Endothelial cell of umbilical vein (primary cell): ENCODE measurements around the gene SLC38A1. TPM values are rescaled to one million over a fixed set of nuclear protein-coding genes. Genes with fewer than 3 reads are reported as not detected.

ENCODE experiments used
- BruUV-seq: library from RNA; stranded (reverse); fragments of 400-500 nt; replicated peaks from 2 replicates; lab custom pipeline; 2021; lab: Mats Ljungman, UMichigan
- CTCF ChIA-PET: fragments of 300-600, 350-600 bp; sonication (Branson Sonifier 250); formaldehyde crosslinking; loops from one replicate; lab custom pipeline; 2021; ENCODE audit warnings: antibody characterized with exemption, inconsistent platforms; lab: Charles Lee
- POLR2A ChIA-PET: fragments of 300-600, 350-600 bp; sonication (Branson Sonifier 250); formaldehyde crosslinking; loops from one replicate; lab custom pipeline; 2021; ENCODE audit warnings: antibody characterized with exemption, inconsistent platforms; lab: Charles Lee
- DNase-seq: peaks from one replicate; pipeline ENCODE4 v3.0.0-alpha.2; 2011; ENCODE audit warnings: low read depth, low spot score
- FAIRE-seq: peaks from 2 replicates; lab custom pipeline; 2011; peaks lifted over from hg19 to GRCh38; lab: Jason Lieb, UNC
- H2AFZ ChIP-seq: 2 replicates; pipeline ENCODE4 v1.6.0; 2012; ENCODE audit warnings: low read depth, low read length, control low read depth, inconsistent platforms
- H3K27ac ChIP-seq: 2 replicates; pipeline ENCODE4 v1.5.1; 2011; ENCODE audit warnings: low read depth, mild to moderate bottlenecking, control low read depth, low read length, moderate library complexity; ENCODE audit not compliant: insufficient read depth
- H3K27me3 ChIP-seq, 2 experiments: 2 replicates each; pipeline versions ENCODE4 v1.6.0 to v1.6.1; 2011; ENCODE audit warnings: low read length in 2 of 2, mixed read lengths in 1 of 2; ENCODE audit not compliant: control insufficient read depth in 2 of 2, insufficient read depth in 2 of 2
- H3K36me3 ChIP-seq, 2 experiments: 2 replicates in 1 of 2; 3 replicates in 1 of 2; pipeline ENCODE4 v1.5.1; 2011; ENCODE audit warnings: low read length in 2 of 2, mild to moderate bottlenecking in 1 of 2, moderate library complexity in 1 of 2; ENCODE audit not compliant: control insufficient read depth in 2 of 2, insufficient read depth in 2 of 2; ENCODE audit errors: extremely low read depth in 1 of 2
- H3K4me1 ChIP-seq: 3 replicates; pipeline ENCODE4 v1.5.1; 2011; ENCODE audit warnings: mild to moderate bottlenecking, low read length; ENCODE audit not compliant: control insufficient read depth, insufficient read depth; ENCODE audit errors: extremely low read depth
- H3K4me2 ChIP-seq: 2 replicates; pipeline ENCODE4 v1.6.1; 2011; ENCODE audit warnings: low read length, control low read depth, mixed read lengths; ENCODE audit not compliant: insufficient read depth
- H3K4me3 ChIP-seq, 3 experiments: fragments of 200-600 bp in 1 of 3; sonication (generic), shearing (Covaris generic) in 1 of 3; replicated peaks in 1 of 3; 2 replicates each; pipeline ENCODE4 v1.5.1; 2011 to 2016; ENCODE audit warnings: control low read depth in 3 of 3, low read length in 3 of 3, mild to moderate bottlenecking in 2 of 3, inconsistent platforms in 1 of 3, low read depth in 1 of 3, moderate library complexity in 1 of 3; ENCODE audit not compliant: insufficient read depth in 1 of 3
- H3K79me2 ChIP-seq: 2 replicates; pipeline ENCODE4 v1.6.0; 2012; ENCODE audit warnings: low read length, inconsistent platforms; ENCODE audit not compliant: control insufficient read depth, insufficient read depth
- H3K9ac ChIP-seq: replicated peaks from 2 replicates; pipeline ENCODE3; 2011; ENCODE audit warnings: low read length, control low read depth; ENCODE audit not compliant: insufficient read depth; ENCODE audit errors: extremely low read depth
- H3K9me1 ChIP-seq: replicated peaks from 3 replicates; pipeline ENCODE4 v1.6.0; 2011; ENCODE audit warnings: mild to moderate bottlenecking, low read length; ENCODE audit not compliant: control insufficient read depth, insufficient read depth; ENCODE audit errors: extremely low read depth
- H3K9me3 ChIP-seq: replicated peaks from 2 replicates; pipeline ENCODE4 v1.5.1; 2012; ENCODE audit warnings: low read length, inconsistent platforms; ENCODE audit not compliant: control insufficient read depth, insufficient read depth
- H4K20me1 ChIP-seq: replicated peaks from 2 replicates; pipeline ENCODE3; 2011; ENCODE audit warnings: mild to moderate bottlenecking, low read length; ENCODE audit not compliant: control insufficient read depth, insufficient read depth; ENCODE audit errors: extremely low read depth
- EZH2 ChIP-seq: IDR thresholded peaks from 2 replicates; pipeline ENCODE4 v1.6.1; 2012; ENCODE audit warnings: borderline replicate concordance, low read depth, mild to moderate bottlenecking, moderate library complexity, low read length, inconsistent platforms; ENCODE audit not compliant: severe bottlenecking
- FOS ChIP-seq: IDR thresholded peaks from 2 replicates; pipeline ENCODE4 v1.6.1; 2011; ENCODE audit warnings: mild to moderate bottlenecking, low read length, moderate library complexity, borderline replicate concordance; ENCODE audit not compliant: insufficient read depth
- GATA2 ChIP-seq: IDR thresholded peaks from 2 replicates; pipeline ENCODE4 v1.7.0; 2011; ENCODE audit warnings: low read depth, mild to moderate bottlenecking, moderate library complexity, mixed read lengths, low read length; ENCODE audit not compliant: insufficient read length, insufficient read depth
- JUN ChIP-seq: IDR thresholded peaks from 2 replicates; pipeline ENCODE4 v1.6.1; 2011; ENCODE audit warnings: borderline replicate concordance, low read depth; ENCODE audit not compliant: insufficient read length, insufficient read depth
- MYC ChIP-seq: IDR thresholded peaks from one replicate; pipeline ENCODE4 v1.6.1; 2011; ENCODE audit warnings: mild to moderate bottlenecking, low read depth, low read length
- POLR2A ChIP-seq: IDR thresholded peaks from 2 replicates; pipeline ENCODE4 v1.6.1; 2012; ENCODE audit warnings: low read depth, mild to moderate bottlenecking, control low read depth, low read length
- POLR2AphosphoS5 ChIP-seq: IDR thresholded peaks from 2 replicates; pipeline ENCODE4 v1.6.1; 2012; ENCODE audit warnings: low read depth, mild to moderate bottlenecking, control low read depth, low read length, moderate library complexity; ENCODE audit not compliant: insufficient read depth
- dilution Hi-C: fragments of 300-500 bp; cut with MboI; formaldehyde crosslinking; loops from one replicate; pipeline ENCODE4 v1.15.0; 2019; ENCODE audit warnings: low sequenced_read_pairs; ENCODE audit not compliant: extremely low pct_ligation_motif_present
- intact Hi-C: fragments of 100-400 bp; cut with micrococcal nuclease; formaldehyde crosslinking; loops from one replicate; pipeline ENCODE4 v1.10.0; 2022
- polyA plus RNA-seq, 4 experiments: library from polyadenylated mRNA; depleted of rRNA in 3 of 4; stranded (reverse) in 3 of 4; unstranded in 1 of 4; fragments of >200 nt; gene quantifications; 2 replicates each; pipeline versions ENCODE4 v1.2.1 to v1.2.3, GENCODE V29; 2011 to 2012; ENCODE audit warnings: missing spikeins in 1 of 4
- total RNA-seq: library from RNA; stranded (reverse); gene quantifications from 2 replicates; pipeline ENCODE4 v1.2.3, GENCODE V29; 2021
- TF ChIP-seq, protein P1 (sequence below): IDR thresholded peaks from 2 replicates; pipeline ENCODE4 v1.6.1; 2011; ENCODE audit not compliant: insufficient read depth, insufficient read length
- TF ChIP-seq, protein P2 (sequence below), 2 donors: IDR thresholded peaks; 1 replicate in 1 of 2; 2 replicates in 1 of 2; pipeline ENCODE4 v1.5.1; 2011; ENCODE audit warnings: low read length in 2 of 2, mild to moderate bottlenecking in 2 of 2, moderate library complexity in 2 of 2, control low read depth in 1 of 2, inconsistent platforms in 1 of 2, low read depth in 1 of 2; ENCODE audit not compliant: insufficient read depth in 1 of 2; ENCODE audit errors: extremely low read depth in 1 of 2

Gene SLC38A1
- total and polyA plus RNA-seq, 2 donors (not counting 3 experiments of a cell fraction or from before 2014, with no cell fraction given): 23.6 to 86.4 TPM

DNA sequence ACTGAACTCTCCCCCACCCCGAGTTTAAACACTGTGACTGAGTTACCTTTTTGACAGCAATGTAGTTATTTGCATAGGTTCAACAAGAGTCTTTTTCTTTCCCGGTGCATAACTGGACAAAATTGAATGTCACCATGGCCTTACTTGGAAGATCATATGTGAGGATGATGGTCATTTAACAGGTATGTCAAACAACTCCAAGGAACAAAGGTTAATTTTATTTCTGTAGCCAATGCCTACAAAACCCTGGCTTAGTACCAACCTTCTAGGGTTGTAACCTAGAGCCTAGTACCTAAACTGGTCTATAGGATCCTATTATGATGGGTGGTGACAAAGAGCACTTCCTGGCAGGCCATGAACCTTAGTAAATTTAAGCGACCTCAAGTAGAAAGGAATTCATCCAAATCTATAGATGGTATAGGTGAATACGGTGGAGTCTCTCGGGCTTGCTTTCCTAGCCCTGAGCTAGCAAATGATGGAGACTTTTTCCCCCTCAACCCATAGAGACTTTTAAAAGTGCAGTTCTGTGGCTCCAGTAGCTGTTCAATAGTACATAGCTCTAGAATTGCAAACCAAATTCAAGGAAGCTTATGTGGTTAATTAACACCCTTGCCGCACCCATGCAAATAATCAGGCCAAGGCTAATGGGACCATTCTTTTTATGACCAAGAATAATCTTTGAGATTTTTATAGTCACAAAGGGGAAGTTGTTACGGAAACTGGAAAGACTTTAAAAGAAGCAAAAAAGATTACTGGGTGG is 89.0 kb downstream of the SLC38A1 start:
- no peak overlapping the region for H3K27ac ChIP-seq
- CTCF ChIA-PET: no interaction called here
- H3K4me3 ChIP-seq: no peak overlapping the region
- dilution Hi-C loops (no loop called here), intact Hi-C loops (no loop called here)
- no peaks in the 10 kb centered on the region for H4K20me1 ChIP-seq
- H3K36me3 ChIP-seq: no peaks in the 10 kb centered on the region
- BruUV-seq: no TSS peak
- no peak overlapping the region for H2AFZ ChIP-seq
- FAIRE-seq (no peak), DNase-seq (no peak)
- H3K4me1 ChIP-seq: peaks cover 4% of the 10 kb centered on the region
- H3K9me3 ChIP-seq: no peaks in the 10 kb centered on the region
- H3K4me2 ChIP-seq: no peak overlapping the region
- peaks cover 0 to 3% of the 10 kb centered on the region in 2 experiments for H3K27me3 ChIP-seq
- TF ChIP-seq POLR2A (no peak), JUN (no peak), MYC (no peak), GATA2 (no peak), POLR2AphosphoS5 (no peak), EZH2 (no peak), FOS (no peak)
- TF ChIP-seq, protein P1, sequence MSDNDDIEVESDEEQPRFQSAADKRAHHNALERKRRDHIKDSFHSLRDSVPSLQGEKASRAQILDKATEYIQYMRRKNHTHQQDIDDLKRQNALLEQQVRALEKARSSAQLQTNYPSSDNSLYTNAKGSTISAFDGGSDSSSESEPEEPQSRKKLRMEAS: no peak
- TF ChIP-seq, protein P2, sequence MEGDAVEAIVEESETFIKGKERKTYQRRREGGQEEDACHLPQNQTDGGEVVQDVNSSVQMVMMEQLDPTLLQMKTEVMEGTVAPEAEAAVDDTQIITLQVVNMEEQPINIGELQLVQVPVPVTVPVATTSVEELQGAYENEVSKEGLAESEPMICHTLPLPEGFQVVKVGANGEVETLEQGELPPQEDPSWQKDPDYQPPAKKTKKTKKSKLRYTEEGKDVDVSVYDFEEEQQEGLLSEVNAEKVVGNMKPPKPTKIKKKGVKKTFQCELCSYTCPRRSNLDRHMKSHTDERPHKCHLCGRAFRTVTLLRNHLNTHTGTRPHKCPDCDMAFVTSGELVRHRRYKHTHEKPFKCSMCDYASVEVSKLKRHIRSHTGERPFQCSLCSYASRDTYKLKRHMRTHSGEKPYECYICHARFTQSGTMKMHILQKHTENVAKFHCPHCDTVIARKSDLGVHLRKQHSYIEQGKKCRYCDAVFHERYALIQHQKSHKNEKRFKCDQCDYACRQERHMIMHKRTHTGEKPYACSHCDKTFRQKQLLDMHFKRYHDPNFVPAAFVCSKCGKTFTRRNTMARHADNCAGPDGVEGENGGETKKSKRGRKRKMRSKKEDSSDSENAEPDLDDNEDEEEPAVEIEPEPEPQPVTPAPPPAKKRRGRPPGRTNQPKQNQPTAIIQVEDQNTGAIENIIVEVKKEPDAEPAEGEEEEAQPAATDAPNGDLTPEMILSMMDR (IDR thresholded peaks at IDR 0.05; ENCODE audit: extremely low read depth in 1 of 2, insufficient read depth in 1 of 2, low read depth in 1 of 2, low read length in 2 of 2): no peak
- POLR2A ChIA-PET: no interaction called here
- no peaks in the 10 kb centered on the region for H3K9me1 ChIP-seq
- H3K79me2 ChIP-seq: no peaks in the 10 kb centered on the region
- H3K9ac ChIP-seq: no peak overlapping the region
